Retinal pigment epithelial cell (primary cell): ENCODE data around the gene DNPH1.

Source experiments
- DNase-seq: peaks from one replicate; pipeline ENCODE4 v3.0.0-alpha.2; 2010; ENCODE audit warnings: low read depth
- H3K4me3 ChIP-seq: 2 replicates; pipeline ENCODE4 v1.5.1; 2011; ENCODE audit warnings: mild to moderate bottlenecking, low read length, control low read depth, moderate library complexity
- TF ChIP-seq, protein P1 (sequence below): conservative IDR thresholded peaks from 2 replicates; pipeline ENCODE4 v1.5.1; 2011; ENCODE audit warnings: low read depth, low read length, control low read depth, inconsistent platforms

DNPH1 gene

DNA sequence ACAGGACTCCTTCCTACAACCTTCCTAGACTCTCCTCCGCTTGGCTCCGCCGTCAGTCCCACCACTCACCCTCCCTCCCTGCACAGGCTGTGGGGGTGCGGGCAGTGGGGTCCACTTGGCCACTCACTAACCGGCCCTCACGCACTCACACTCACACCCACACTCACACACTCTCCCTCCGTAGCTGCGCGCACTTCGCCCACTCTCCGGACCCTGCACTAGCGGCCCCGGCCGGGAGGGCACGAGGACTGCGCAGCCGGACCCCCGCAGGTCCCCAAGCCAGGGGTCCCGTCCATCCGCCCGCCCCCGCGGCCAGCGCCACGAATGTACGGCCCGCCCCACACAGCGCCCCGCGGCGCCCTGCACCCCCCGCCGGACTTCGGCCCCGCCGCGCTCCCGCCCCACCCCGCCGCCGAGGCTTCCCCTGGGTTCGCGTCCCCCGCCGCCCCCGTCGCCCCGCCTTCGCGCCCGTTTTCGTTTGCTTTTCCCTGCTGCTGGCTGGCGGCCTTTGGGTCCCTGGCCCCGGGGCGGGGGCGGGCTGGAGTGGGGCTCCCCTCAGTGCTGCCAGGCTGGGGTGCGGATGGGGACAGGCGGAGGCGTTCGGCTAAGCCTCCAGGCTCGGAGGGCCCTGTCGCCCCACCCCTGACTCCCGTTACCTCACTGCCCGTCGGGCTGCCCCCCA, 45.8 kb upstream of the DNPH1 start:
- DNase-seq = no peak
- H3K4me3 ChIP-seq = peak overlapping the region; percentile 30
- TF ChIP-seq, protein P1, sequence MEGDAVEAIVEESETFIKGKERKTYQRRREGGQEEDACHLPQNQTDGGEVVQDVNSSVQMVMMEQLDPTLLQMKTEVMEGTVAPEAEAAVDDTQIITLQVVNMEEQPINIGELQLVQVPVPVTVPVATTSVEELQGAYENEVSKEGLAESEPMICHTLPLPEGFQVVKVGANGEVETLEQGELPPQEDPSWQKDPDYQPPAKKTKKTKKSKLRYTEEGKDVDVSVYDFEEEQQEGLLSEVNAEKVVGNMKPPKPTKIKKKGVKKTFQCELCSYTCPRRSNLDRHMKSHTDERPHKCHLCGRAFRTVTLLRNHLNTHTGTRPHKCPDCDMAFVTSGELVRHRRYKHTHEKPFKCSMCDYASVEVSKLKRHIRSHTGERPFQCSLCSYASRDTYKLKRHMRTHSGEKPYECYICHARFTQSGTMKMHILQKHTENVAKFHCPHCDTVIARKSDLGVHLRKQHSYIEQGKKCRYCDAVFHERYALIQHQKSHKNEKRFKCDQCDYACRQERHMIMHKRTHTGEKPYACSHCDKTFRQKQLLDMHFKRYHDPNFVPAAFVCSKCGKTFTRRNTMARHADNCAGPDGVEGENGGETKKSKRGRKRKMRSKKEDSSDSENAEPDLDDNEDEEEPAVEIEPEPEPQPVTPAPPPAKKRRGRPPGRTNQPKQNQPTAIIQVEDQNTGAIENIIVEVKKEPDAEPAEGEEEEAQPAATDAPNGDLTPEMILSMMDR = no peak

DNA sequence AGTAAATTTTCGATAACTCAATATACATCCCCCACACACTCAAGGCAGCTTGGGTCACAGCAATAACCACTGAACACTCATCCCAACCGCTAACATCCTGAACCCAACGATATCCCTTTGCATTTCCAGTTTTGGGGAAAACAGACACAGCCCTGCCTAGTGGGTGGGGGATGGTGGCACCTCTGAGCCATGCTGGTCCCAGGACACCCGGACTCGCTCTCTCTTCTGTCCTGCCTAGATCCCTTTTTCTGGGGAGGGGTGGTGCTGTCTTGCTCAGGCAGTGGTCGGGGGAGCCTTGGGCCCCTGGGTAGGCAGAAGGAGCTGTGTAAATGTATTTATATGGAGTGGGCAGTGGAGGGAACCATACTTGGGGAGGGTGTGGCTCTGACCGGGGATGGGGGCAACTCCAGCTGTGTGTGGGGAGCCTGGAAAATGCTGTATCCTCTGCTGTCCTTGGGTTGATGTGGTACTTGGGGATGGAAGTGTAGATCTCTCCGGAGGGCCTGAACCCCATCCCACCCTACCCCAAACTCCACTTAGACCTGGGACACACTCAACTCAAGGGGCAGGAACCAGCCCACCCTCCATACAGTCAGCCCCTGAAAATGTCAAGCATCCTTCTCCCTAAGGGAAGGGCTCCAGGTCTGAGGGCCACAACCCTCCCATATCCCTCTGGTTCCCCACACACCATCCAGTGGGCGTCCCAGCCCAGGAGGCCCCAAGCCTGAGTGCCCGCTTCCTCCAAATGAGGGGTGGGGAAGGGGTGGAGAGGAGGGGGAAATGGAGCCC, 45.0 kb upstream of the DNPH1 start:
- no peak overlapping the region for H3K4me3 ChIP-seq
- TF ChIP-seq, protein P1 = no peak
- no peak for DNase-seq

DNA sequence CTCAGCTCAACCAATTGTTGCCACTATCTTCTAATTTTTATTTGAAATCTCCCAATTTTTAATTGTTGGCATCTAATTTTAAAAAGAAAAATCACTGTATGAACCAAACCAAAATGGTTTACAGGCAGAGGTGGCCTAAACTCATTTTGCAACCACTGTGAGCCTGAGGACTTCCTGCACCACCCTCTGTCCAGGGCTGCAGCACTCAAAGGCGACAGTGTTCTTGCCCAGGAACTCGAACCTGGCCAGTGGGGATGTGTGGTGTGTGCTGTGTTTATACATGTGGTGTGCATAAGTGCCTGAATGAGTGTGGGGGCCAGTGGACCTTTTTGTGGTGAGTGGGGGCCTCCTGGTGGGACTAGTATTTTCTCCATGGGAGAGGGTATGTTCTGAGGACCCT, 44.4 kb upstream of the DNPH1 start:
- H3K4me3 ChIP-seq = no peak overlapping the region
- DNase-seq = no peak
- TF ChIP-seq, protein P1 = no peak

DNA sequence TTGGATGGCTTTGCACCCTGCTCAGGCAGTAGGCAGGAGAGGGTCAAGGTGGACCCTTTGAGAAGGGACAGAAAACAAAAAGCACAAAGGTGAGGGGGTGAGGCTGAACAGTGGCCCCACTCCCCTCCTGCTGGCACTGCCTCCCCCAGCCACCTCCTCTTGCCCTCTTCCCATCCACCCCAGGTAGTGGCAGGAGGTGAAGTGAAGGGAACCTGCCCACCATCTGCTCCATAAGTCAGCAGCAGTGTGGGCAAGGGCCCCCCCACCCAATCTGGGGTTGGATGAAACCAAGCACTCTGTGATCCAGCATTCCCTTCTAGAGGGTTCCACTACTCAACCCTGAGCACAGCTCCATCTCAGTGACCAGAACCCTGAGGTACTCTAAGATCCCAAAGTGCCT, 42.7 kb upstream of the DNPH1 start:
- no peak for DNase-seq
- TF ChIP-seq, protein P1 = no peak
- no peak overlapping the region for H3K4me3 ChIP-seq

DNA sequence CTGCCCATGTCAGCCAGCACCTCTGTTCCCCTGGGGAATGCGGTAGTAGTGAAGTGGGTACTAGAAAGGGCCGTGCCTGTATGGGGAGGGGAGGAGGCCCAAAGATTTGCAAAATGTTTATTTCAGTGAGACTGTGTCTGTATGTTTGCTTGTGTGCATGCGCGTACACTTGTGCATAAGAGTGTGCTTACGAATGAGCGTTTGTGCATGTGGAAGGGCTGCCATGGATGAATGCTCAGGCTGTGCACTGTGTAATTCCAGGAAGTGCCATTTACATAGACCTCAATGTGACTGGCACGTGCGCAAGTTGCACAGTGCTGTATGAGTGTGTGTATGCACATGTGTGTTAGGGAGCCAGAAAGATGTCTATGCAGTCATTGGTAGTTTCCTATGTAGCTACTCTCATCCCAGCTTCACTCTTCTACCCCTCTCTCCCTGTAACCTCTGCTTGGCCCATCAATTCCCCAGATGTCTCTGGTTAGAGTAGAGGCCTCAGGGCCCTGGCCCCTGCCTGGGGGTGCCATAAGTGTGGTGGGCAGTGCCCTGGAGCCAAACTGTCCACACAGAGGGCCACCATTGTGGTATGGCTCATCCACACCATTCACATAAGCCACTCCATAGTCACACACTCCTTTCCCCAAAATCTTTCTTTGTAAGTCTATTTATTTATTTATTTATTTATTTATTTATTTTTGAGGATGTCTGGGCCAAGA, 42.0 kb upstream of the DNPH1 start:
- H3K4me3 ChIP-seq = no peak overlapping the region
- DNase-seq = no peak
- TF ChIP-seq, protein P1 = no peak

DNA sequence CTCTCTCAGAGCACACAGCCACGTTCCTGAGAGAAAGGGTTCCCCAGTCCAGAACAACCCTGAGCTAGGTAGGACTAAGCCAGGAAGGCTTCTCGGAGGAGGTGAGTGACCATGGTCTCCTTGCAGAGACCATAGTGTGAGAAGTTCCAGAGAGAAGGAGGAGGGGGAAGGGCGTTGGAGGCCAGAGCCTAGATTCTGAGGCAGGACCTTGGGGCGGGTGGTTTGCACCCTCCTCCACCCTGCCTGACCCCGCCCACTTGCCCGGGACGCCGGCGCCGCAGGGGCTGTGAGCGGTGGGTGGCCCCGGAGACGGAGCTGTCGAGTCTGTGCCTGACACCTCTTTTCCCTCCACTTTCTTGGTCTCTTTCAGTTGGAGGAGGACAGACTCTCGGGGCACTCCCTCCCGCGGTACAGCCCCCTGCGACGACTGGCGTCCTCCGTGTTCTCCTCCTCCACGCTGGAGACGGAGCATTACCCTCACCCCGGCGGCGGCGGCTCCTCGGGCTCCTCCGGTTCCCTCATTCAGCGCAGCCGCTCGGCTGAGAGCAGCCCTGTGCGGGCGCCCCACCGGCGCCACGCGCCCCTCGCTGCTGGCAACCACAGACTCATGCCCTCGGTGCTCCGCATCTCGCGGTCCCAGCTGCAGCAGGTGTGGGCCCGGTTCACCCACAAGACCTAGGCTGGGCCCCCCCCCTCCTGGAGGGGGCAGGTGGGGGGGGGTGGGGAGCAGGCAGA, 40.2 kb upstream of the DNPH1 start:
- DNase-seq = no peak
- TF ChIP-seq, protein P1 = no peak
- peak overlapping the region; percentile 37 for H3K4me3 ChIP-seq
